GM12873 (cell line): ENCODE data around the gene TTC7B.

ENCODE experiments used
- CTCF ChIP-seq: IDR thresholded peaks from 2 replicates; pipeline ENCODE4 v1.5.1; 2012; ENCODE audit warnings: low read depth, mild to moderate bottlenecking, moderate library complexity, low read length, control low read depth; ENCODE audit not compliant: insufficient read depth; ENCODE audit errors: missing control alignments

Gene TTC7B

GRCh38 chr14:90828642-90829487 lies 12.6 kb upstream of the TTC7B start:
- TF ChIP-seq CTCF: no peak

GRCh38 chr14:90827919-90828610 lies 11.8 kb upstream of the TTC7B start:
- TF ChIP-seq CTCF: no peak

GRCh38 chr14:90820958-90821357 lies 4.7 kb upstream of the TTC7B start:
- no peak for TF ChIP-seq CTCF

- TF ChIP-seq CTCF: no peak
These were observed 3.6 kb upstream of the TTC7B start for GRCh38 chr14:90819734-90820393.

GRCh38 chr14:90818715-90819114 lies 2.5 kb upstream of the TTC7B start:
- TF ChIP-seq CTCF: no peak

- TF ChIP-seq CTCF: no peak
These were observed 629 bp upstream of the TTC7B start for GRCh38 chr14:90816681-90817436.

- no peak for TF ChIP-seq CTCF
These were observed 733 bp downstream of the TTC7B start for GRCh38 chr14:90815572-90815821.
